ENCODE data around the gene MEF2B.
"Not testable (repeated sequence)": the region's sequence is repeated elsewhere in the genome, so short reads cannot be mapped to it uniquely, and the experiment has no call there.

Gene MEF2B

GRCh38 chr19:19121371-19121770, 48.7 kb downstream of the MEF2B start:
- DNase-seq: no peak

GRCh38 chr19:19120308-19121231, 49.5 kb downstream of the MEF2B start:
- DNase-seq: no peak

GRCh38 chr19:19119325-19120237, 50.5 kb downstream of the MEF2B start:
- DNase-seq: no peak

- no peak for DNase-seq
These were observed 54.1 kb downstream of the MEF2B start for GRCh38 chr19:19115954-19116353.

GRCh38 chr19:19113040-19113626, 56.9 kb downstream of the MEF2B start:
- peak; percentile 11 for DNase-seq

- no peak for DNase-seq
These were observed 58.0 kb downstream of the MEF2B start for GRCh38 chr19:19111967-19112580.

- no peak for DNase-seq
These were observed 58.8 kb downstream of the MEF2B start for GRCh38 chr19:19111136-19111835.

GRCh38 chr19:19110410-19111135, 59.5 kb downstream of the MEF2B start:
- DNase-seq: no peak

- no peak for DNase-seq
These were observed 60.5 kb downstream of the MEF2B start for GRCh38 chr19:19109601-19110000.

- DNase-seq: no peak
These were observed 62.4 kb downstream of the MEF2B start for GRCh38 chr19:19107654-19108053.

- DNase-seq: not testable (repeated sequence)
These were observed 63.1 kb downstream of the MEF2B start for GRCh38 chr19:19106938-19107337.

GRCh38 chr19:19106056-19106551, 64.0 kb downstream of the MEF2B start:
- DNase-seq: no peak

- DNase-seq: no peak
These were observed 64.6 kb downstream of the MEF2B start for GRCh38 chr19:19105365-19106055.

- DNase-seq: no peak
These were observed 66.9 kb downstream of the MEF2B start for GRCh38 chr19:19103167-19103566.

- DNase-seq: not testable (repeated sequence)
These were observed 67.5 kb downstream of the MEF2B start for GRCh38 chr19:19102566-19102965.

- no peak for DNase-seq
These were observed 68.5 kb downstream of the MEF2B start for GRCh38 chr19:19101540-19101939.

GRCh38 chr19:19098703-19099632, 71.1 kb downstream of the MEF2B start:
- DNase-seq: no peak

- DNase-seq: no peak
These were observed 71.9 kb downstream of the MEF2B start for GRCh38 chr19:19098084-19098702.

Data from KG1 (cell line).